K562 (cell line): Measurements from ENCODE around the gene ENTPD6. TPM values are rescaled to one million over a fixed set of nuclear protein-coding genes. Genes with fewer than 3 reads are reported as not detected.
"Not testable (repeated sequence)": the region's sequence is repeated elsewhere in the genome, so short reads cannot be mapped to it uniquely, and the experiment has no call there.

Experiments
- ATAC-seq: fragments of 200-7000 bp; cut with Tn5 transposase; 3 replicates; pipeline ENCODE4 v1.9.1; 2020; ENCODE audit warnings: moderate library complexity
- BruUV-seq: library from RNA; stranded (reverse); fragments of 400-500 nt; replicated peaks from 2 replicates; lab custom pipeline; 2021; lab: Mats Ljungman, UMichigan
- CTCF ChIA-PET: fragments of 300-600 bp; formaldehyde crosslinking; extraction: SDS; loops from one replicate; lab custom pipeline; 2021; ENCODE audit warnings: low intra/inter-chr PET ratio; lab: Yijun Ruan, JAX
- POLR2A ChIA-PET: fragments of 300-600, 350-650 bp; sonication (Branson Sonifier 250); formaldehyde crosslinking; extraction: SDS; loops from one replicate; lab custom pipeline; 2021; ENCODE audit warnings: antibody characterized with exemption, inconsistent platforms; lab: Yijun Ruan, JAX
- DNase-seq, 4 experiments: peaks; one replicate each; pipeline versions ENCODE4 v3.0.0 to v3.0.0-alpha.2; 2011 to 2018; ENCODE audit warnings: low spot score in 3 of 4, mixed read lengths in 3 of 4; ENCODE audit errors: extremely low read depth in 1 of 4
- FAIRE-seq: peaks from 2 replicates; lab custom pipeline; 2011; peaks lifted over from hg19 to GRCh38; lab: Jason Lieb, UNC
- H2AFZ ChIP-seq: 2 replicates; pipeline ENCODE4 v1.6.0; 2011; ENCODE audit warnings: low read depth, low read length, control low read depth, inconsistent platforms
- H3K27ac ChIP-seq: fragments of 200-600 bp; 3 replicates; pipeline ENCODE4 v1.8.0; 2011; ENCODE audit warnings: low read depth, mild to moderate bottlenecking, control low read depth, inconsistent platforms, low read length, moderate library complexity, mixed read lengths; ENCODE audit errors: extremely low read depth
- H3K27me3 ChIP-seq, 2 experiments: fragments of 300-600 bp in 1 of 2; 2 replicates in 1 of 2; 3 replicates in 1 of 2; pipeline versions ENCODE4 v1.6.0 to v1.8.0; 2011; ENCODE audit warnings: inconsistent platforms in 2 of 2, low read length in 2 of 2, mild to moderate bottlenecking in 1 of 2, mixed read lengths in 1 of 2, moderate library complexity in 1 of 2; ENCODE audit not compliant: control insufficient read depth in 2 of 2, insufficient read depth in 2 of 2
- H3K36me3 ChIP-seq: fragments of 300-600 bp; 3 replicates; pipeline ENCODE4 v1.8.0; 2011; ENCODE audit warnings: mild to moderate bottlenecking, low read length, inconsistent platforms; ENCODE audit not compliant: control insufficient read depth, insufficient read depth
- H3K4me1 ChIP-seq, 2 experiments: fragments of 200-600 bp in 1 of 2; replicated peaks in 1 of 2; 2 replicates in 1 of 2; 3 replicates in 1 of 2; pipeline versions ENCODE4 v1.5.1 to v1.8.0; 2011; ENCODE audit warnings: inconsistent platforms in 2 of 2, low read length in 2 of 2, mild to moderate bottlenecking in 1 of 2, mixed read lengths in 1 of 2, moderate library complexity in 1 of 2; ENCODE audit not compliant: control insufficient read depth in 2 of 2, insufficient read depth in 2 of 2
- H3K4me2 ChIP-seq: 2 replicates; pipeline ENCODE4 v1.6.1; 2011; ENCODE audit warnings: low read length, control low read depth, inconsistent platforms, mixed read lengths; ENCODE audit not compliant: insufficient read depth
- H3K4me3 ChIP-seq: fragments of 200-600 bp; sonication (generic), shearing (Covaris generic); 2 replicates; pipeline ENCODE4 v1.5.1; 2016; ENCODE audit warnings: control low read depth, inconsistent platforms
- H3K79me2 ChIP-seq: fragments of 200-600 bp; 3 replicates; pipeline ENCODE4 v1.8.0; 2011; ENCODE audit warnings: low read length, inconsistent platforms; ENCODE audit not compliant: control insufficient read depth, insufficient read depth
- H3K9ac ChIP-seq, 2 experiments: 2 replicates each; pipeline versions ENCODE4 v1.6.0 to v1.6.1; 2011; ENCODE audit warnings: low read depth in 2 of 2, low read length in 2 of 2, control low read depth in 1 of 2, inconsistent platforms in 1 of 2, mild to moderate bottlenecking in 1 of 2, mixed read lengths in 1 of 2; ENCODE audit not compliant: insufficient read depth in 1 of 2
- H3K9me1 ChIP-seq: one replicate; pipeline ENCODE4 v1.6.0; 2011; ENCODE audit warnings: inconsistent platforms, mild to moderate bottlenecking, low read length, moderate library complexity; ENCODE audit not compliant: control insufficient read depth, insufficient read depth
- H3K9me3 ChIP-seq: replicated peaks from 2 replicates; pipeline ENCODE4 v1.5.1; 2011; ENCODE audit warnings: low read depth, low read length, inconsistent platforms; ENCODE audit not compliant: control insufficient read depth, insufficient read depth
- H4K20me1 ChIP-seq: replicated peaks from 2 replicates; pipeline ENCODE4 v1.6.1; 2011; ENCODE audit warnings: low read length, inconsistent platforms, mixed read lengths; ENCODE audit not compliant: control insufficient read depth, insufficient read depth
- CBFA2T3 ChIP-seq: fragments of 450-650 bp; IDR thresholded peaks from 2 replicates; pipeline ENCODE4 v1.6.1; 2017
- JUNB ChIP-seq: fragments of 450-650 bp; formaldehyde crosslinking; conservative IDR thresholded peaks from 2 replicates; pipeline ENCODE4 v1.4.0; 2020; ENCODE audit warnings: mild to moderate bottlenecking
- WGBS: fragments of 100-300 bp; shearing (Covaris generic); methylation state at CpG from one replicate; pipeline ENCODE4 v1.1.6; 2016; ENCODE audit warnings: low coverage, mixed read lengths; ENCODE audit not compliant: insufficient coverage; ENCODE audit errors: missing lambda C conversion rate; 5-methylcytosine and 5-hydroxymethylcytosine counted together
- in situ Hi-C: fragments of 300-500 bp; cut with MboI; formaldehyde crosslinking; loops from 4 replicates; pipeline ENCODE4 v1.15.0; 2018; ENCODE audit warnings: inconsistent platforms, mixed read lengths
- intact Hi-C: fragments of 100-400 bp; cut with micrococcal nuclease; formaldehyde crosslinking; loops from 2 replicates; pipeline ENCODE4 v1.14.2; 2022
- polyA plus RNA-seq, 8 experiments: library from polyadenylated mRNA; depleted of rRNA in 4 of 8; stranded (reverse) in 5 of 8; unstranded in 3 of 8; fragments of >200 nt; fragmentation: Nextera tagmentation in 2 of 8; fragmentation: Illumina TruSeq in 1 of 8; extraction: Ambion mirVana in 2 of 8; extraction: Trizol in 1 of 8; gene quantifications; 2 replicates each; pipeline versions ENCODE4 v1.2.1 to v1.2.3, GENCODE V29; 2011 to 2014; ENCODE audit warnings: inconsistent platforms in 1 of 8, missing spikeins in 1 of 8
- total RNA-seq, 7 experiments: library from RNA; depleted of rRNA in 6 of 7; stranded (reverse); fragments of >200 nt in 6 of 7; fragmentation: Illumina TruSeq in 2 of 7; extraction: Trizol in 2 of 7; gene quantifications; 2 replicates each; pipeline versions ENCODE4 v1.2.1 to v1.2.3, GENCODE V29; 2011 to 2021; ENCODE audit warnings: low replicate concordance in 1 of 7
- TF ChIP-seq, protein P1 (sequence below): IDR thresholded peaks from 2 replicates; pipeline ENCODE4 v1.6.1; 2011; ENCODE audit warnings: borderline replicate concordance, low read depth, mild to moderate bottlenecking, moderate library complexity, low read length; ENCODE audit not compliant: insufficient read depth, poor library complexity, severe bottlenecking
- TF ChIP-seq, protein P2 (sequence below), 2 experiments: fragments of 200-800 bp in 1 of 2; sonication (Bioruptor generic) in 1 of 2; sonication (generic) in 1 of 2; formaldehyde crosslinking in 1 of 2; IDR thresholded peaks in 1 of 2; conservative IDR thresholded peaks in 1 of 2; 2 replicates each; pipeline versions ENCODE4 v1.5.0 to v1.6.1; 2016 to 2020; ENCODE audit warnings: missing compliant biosample characterization in 1 of 2, missing genetic modification characterization in 1 of 2, missing genetic modification reagents in 1 of 2

ENTPD6 gene
- total and polyA plus RNA-seq, 9 of the 15 experiments (the other 6 are each of a cell fraction or from before 2014, with no cell fraction given), result 0.82 to 36.8 (median 22.4) TPM

DNA sequence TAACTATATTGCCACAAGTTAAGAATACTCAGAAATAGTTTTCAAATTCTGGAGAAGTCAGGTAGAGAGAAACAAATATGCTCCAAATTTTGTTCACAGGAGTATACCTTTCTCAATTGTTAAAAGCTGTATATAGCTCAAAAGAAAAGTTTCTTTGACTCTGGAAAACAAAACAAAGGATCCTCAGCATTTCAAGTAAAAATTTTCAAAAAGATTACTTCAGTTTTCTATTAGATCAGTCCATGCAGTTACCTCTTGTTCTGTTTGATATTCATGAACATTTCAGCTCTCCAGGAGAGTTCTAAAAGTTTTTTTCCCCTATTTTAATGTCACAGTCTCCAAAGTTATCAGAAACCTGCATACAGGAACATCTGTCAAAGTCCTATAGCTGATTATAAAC is 30.4 kb upstream of the ENTPD6 start:
- Histone ChIP-seq H3K9me1 (no peaks in the 10 kb centered on the region), H3K27me3 (no peaks in the 10 kb centered on the region), H3K4me3 (no peak overlapping the region), H3K27ac (no peak overlapping the region), H4K20me1 (no peaks in the 10 kb centered on the region), H3K9ac (no peak overlapping the region), H3K36me3 (no peaks in the 10 kb centered on the region), H3K4me2 (no peak overlapping the region), H3K79me2 (no peaks in the 10 kb centered on the region), H2AFZ (no peak overlapping the region), H3K4me1 (no peaks in the 10 kb centered on the region), H3K9me3 (no peaks in the 10 kb centered on the region)
- BruUV-seq, result no TSS peak
- POLR2A ChIA-PET, result no interaction called here
- in situ Hi-C loops (no loop called here), intact Hi-C loops (no loop called here)
- no peak for DNase-seq
- FAIRE-seq, result no peak
- CTCF ChIA-PET, result no interaction called here
- no peak for ATAC-seq
- TF ChIP-seq JUNB (CRISPR knock-in tag), result no peak
- TF ChIP-seq, protein P1, sequence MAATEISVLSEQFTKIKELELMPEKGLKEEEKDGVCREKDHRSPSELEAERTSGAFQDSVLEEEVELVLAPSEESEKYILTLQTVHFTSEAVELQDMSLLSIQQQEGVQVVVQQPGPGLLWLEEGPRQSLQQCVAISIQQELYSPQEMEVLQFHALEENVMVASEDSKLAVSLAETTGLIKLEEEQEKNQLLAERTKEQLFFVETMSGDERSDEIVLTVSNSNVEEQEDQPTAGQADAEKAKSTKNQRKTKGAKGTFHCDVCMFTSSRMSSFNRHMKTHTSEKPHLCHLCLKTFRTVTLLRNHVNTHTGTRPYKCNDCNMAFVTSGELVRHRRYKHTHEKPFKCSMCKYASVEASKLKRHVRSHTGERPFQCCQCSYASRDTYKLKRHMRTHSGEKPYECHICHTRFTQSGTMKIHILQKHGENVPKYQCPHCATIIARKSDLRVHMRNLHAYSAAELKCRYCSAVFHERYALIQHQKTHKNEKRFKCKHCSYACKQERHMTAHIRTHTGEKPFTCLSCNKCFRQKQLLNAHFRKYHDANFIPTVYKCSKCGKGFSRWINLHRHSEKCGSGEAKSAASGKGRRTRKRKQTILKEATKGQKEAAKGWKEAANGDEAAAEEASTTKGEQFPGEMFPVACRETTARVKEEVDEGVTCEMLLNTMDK, result no peak
- TF ChIP-seq CBFA2T3, result no peak
- TF ChIP-seq, protein P2, sequence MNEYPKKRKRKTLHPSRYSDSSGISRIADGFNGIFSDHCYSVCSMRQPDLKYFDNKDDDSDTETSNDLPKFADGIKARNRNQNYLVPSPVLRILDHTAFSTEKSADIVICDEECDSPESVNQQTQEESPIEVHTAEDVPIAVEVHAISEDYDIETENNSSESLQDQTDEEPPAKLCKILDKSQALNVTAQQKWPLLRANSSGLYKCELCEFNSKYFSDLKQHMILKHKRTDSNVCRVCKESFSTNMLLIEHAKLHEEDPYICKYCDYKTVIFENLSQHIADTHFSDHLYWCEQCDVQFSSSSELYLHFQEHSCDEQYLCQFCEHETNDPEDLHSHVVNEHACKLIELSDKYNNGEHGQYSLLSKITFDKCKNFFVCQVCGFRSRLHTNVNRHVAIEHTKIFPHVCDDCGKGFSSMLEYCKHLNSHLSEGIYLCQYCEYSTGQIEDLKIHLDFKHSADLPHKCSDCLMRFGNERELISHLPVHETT (CRISPR knock-in tag; conservative IDR thresholded peaks at IDR 0.05 in 1 of 2, IDR thresholded peaks at IDR 0.05 in 1 of 2), result no peak
- TF ChIP-seq, all 486 proteins: peak for 0

DNA sequence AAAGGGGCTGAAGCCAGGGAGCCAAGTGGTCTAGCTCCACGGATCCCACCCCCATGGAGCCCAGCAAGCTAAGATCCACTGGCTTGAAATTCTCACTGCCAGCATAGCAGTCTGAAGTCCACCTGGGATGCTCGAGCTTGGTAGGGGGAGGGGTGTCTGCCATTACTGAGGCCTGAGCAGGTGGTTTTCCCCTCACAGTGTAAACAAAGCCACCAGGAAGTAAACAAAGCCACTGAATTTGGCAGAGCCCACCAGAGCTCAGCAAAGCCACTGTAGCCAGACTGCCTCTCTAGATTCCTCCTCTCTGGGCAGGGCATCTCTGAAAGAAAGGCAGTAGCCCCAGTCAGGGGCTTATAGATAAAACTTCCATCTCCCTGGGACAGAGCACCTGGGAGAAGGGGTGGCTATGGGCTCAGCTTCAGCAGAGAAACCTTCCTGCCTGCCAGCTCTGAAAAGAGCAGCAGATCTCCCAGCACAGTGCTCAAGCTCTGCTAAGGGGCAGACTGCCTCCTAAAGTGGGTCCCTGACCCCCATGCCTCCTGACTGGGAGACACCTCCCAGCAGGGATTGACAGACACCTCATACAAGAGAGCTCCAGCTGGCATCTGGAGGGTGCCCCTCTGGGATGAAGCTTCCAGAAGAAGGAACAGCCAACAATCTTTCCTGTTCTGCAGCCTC is 29.3 kb upstream of the ENTPD6 start:
- ATAC-seq, FAIRE-seq, H3K27ac ChIP-seq, BruUV-seq, H2AFZ ChIP-seq, H3K9me1 ChIP-seq, DNase-seq, H3K79me2 ChIP-seq, H3K9ac ChIP-seq, POLR2A ChIA-PET, H3K4me2 ChIP-seq, H3K36me3 ChIP-seq, H3K27me3 ChIP-seq, in situ Hi-C loops, H3K4me3 ChIP-seq, H3K4me1 ChIP-seq, CTCF ChIA-PET, intact Hi-C loops, H3K9me3 ChIP-seq, H4K20me1 ChIP-seq: not testable (repeated sequence)
- WGBS, result 0% methylated on average over 1 of the region's 2 CpGs
